Measurements from ENCODE around the gene TPI1.
A peak's percentile ranks its signal among the peaks of the same experiment; 100 is the strongest.
"Not testable (repeated sequence)": the region's sequence is repeated elsewhere in the genome, so short reads cannot be mapped to it uniquely, and the experiment has no call there.

The TPI1 gene

DNA sequence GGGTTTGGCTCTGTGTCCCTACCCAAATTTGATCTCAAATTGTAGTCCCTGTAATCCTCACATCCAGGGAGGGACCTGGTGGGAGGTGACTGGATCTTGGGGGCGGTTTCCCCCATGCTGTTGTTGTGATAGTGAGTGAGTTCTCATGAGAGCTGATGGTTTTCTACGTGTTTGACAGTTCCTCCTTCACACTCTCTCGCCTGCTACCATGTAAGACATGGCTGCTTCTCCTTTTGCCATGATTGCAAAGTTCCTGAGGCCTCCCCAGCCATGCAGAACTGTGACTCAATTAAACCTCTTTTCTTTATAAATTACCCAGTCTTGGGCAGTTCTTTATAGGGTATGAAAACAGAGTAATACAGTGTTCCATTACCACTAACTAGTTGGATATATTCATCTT, 27.0 kb downstream of the TPI1 start:
- no peak for DNase-seq

DNA sequence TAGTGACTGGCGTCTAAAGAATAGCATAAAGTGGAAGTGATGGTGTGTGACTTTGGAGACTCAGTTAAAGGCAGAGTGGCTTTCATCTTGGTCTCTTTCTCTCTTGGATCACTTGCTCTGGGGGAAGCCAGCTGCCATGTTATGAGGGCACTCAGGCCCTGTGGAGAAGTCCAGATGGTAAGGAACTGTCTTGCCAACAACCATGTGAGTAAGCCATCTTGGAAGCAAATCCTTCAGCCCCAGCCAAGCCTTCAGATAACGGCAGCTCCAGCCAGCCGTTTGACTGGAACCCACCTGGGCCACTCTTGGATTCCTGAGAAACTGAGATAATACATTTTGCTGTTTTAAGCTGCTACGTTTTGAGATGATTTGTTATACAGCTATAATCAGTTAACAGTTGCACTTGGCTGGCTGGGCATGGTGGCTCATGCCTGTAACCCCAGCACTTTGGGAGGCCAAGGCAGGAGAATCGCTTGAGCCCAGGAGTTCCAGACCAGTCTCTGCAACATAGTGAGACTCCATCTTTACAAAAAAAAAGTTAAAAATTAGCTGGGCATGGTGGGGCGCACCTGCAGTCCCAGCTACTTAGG, 29.6 kb downstream of the TPI1 start:
- no peak for DNase-seq

DNA sequence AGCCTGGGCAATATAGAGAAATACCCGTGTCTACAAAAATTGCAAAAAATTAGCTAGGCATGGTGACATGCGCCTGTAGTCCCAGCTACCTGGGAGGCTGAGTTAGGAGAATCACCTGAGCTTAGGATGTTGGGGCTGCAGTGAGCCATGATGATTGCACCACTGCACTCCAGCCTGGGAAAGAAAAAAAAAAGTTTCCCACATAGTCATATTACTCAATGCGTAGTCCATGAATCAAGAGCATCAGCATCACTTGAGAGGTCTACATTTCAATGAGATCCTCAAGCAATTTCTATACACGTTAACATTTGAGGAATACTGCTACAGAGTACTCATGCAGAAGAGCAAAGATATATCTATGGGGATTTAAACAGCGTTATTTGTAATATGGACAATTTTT, 32.1 kb downstream of the TPI1 start:
- no peak for DNase-seq

DNA sequence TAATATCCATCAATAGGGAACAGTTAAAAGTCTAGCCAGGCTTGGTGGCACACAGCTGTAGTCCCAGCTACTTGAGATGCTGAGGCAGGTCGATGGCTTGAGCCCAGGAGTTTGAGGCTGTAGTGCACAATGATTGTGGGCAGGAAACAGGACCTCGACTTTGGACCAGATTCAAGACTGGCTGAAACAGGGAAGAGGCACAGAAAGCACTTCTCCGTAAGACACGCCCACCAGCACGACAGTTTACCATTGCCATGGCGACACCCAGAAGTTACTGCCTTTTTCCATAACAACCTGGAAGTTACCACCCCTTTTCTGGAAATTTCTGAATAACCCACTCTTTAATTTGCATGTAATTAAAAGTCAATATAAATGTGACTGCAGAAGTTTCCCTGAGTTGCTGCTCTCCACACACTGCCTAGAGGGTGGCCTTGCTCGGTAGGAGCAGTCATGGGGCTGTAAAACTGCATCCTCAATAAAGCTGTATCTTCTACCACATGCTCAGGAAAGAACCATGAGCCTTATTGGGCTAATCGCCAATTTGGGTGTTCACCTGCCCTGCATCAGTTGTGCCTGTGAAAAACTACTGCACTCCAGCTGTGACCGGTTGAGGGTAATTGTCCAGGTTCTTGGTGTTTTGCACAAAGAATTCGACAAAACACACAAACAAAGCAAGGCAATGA, 32.6 kb downstream of the TPI1 start:
- DNase-seq: peak in 1 of 2 donors; percentile 46

DNA sequence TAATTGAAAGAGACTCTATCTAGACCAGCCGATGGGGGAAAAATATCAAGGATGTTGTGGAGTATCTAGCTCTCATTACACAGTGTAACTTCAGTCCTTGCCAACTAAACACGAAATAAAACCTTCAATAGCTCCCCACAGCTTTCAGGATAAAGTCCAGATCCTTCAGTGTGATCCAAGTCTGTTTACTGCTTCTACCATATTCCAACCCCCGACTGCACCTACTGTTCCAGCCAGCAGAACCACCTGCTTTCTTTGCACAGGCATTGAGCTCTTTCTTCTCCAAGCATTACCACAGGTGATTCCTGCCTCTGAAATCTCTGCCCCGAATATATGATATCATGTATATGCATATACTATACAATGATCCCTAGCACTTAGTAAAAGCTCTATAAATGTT, 35.1 kb downstream of the TPI1 start:
- DNase-seq: no peak

DNA sequence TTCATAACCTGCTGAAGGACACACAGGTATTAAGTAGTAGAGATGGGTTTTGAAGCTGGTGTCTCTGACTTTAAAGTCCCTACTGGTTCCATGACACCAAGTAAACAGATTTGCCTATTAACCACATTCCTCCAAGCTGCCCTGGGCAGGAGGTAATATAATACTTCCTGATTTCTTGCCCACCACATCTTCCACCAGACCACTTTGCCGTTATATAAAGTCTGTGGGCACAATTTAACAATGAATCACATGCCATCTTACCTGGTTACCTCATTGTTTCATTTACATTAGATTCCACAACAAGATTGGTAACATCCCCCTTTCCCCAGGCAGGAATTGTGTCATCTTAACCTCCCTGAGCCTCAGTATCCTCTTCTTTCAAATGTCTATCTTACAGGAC, 36.4 kb downstream of the TPI1 start:
- no peak for DNase-seq

DNA sequence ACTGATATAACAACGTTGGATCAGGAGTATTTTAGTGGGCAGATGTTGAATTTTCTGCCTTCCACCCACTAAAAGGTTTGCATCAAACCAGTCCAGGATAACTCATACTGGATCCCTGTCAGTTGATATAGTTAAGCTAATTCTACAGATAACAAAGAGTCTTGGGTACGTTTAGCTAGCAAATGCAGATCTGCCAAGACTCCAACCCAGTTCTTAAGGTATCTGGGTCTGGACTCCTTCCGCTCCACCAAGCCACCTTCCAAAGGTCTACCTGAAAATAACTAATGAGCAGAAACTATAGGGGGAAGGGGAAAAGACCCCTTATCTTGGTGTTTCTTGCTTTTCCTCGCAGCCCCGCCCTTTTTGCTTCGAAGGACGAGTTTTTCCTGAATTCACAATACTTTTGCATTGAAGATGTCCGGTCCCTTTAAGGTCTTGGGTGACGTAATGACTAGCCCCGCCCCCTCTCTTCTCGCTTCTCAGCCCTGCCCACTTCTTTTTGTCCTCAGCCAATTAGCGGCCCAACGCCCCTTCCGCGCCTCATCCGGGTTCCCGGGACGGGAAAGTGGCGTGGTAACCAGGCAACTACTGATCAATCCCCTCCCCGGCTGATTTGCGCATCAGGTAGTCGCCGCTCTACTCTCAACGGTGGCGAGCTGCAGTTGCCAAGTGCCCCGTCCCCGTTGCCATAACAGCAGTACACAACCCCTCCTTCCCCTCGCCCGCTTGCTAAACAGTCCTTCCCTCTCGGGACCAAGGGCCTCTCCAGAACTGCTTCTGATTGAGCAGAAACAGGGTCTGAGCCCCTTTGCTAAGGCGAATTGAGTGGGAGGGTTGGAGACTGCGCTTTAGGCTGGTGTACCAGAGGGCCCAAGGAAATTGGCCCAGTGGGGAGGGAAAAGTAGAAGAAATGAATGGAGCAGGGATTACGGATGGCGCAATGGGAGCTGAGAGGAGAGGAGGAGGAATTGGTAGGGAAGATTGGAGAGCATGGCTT, 37.2 kb downstream of the TPI1 start, which contains the start of gene LRRC23:
Gene LRRC23, plus strand, starts transcription at position 543 of the 997 bp plus-strand sequence. CDS start 812 bp downstream, outside the sequence.
- DNase-seq: peak; percentile 94 to 96

DNA sequence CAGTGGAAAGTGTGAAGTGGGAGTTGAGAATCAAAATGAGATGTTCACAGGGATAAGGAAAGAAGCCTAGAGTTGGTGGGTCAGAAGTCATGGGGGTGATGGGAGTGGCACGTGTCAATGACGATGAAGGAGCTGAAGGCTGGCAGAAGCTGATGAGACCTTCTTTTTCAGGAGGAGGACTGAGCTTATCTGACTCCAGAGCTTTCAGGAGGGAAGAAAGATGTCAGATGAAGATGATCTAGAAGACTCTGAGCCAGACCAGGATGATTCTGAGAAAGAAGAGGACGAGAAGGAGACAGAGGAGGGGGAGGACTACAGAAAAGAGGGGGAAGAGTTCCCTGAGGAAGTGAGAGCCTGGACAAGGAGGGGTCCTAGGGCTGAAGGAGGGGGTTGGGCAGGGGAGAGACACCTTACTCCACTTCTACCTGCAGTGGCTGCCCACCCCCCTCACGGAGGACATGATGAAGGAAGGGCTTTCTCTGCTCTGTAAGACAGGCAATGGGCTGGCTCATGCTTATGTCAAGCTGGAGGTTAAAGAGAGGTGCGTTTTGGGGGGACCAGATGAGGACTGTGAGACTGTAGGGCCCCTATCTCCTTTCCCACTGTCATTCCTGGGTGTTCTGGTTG, 38.2 kb downstream of the TPI1 start:
- DNase-seq: no peak

DNA sequence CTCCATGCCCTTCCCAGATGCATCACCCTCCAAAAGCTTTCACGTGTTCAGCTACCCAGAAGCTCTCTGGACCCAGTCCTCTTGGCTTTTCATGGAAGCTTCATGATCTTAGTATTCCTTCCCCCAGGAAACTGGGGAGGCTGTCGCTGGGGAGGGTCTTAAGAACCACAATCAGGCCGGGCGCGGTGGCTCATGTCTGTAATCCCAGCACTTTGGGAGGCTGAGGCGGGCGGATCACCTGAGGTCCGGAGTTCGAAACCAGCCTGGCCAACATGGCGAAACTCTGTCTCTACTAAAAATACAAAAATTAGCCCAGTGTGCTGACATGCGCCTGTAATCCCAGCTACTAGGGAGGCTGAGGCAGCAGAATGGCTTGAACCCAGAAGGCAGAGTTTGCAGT, 40.8 kb downstream of the TPI1 start:
- not testable (repeated sequence) for DNase-seq

DNA sequence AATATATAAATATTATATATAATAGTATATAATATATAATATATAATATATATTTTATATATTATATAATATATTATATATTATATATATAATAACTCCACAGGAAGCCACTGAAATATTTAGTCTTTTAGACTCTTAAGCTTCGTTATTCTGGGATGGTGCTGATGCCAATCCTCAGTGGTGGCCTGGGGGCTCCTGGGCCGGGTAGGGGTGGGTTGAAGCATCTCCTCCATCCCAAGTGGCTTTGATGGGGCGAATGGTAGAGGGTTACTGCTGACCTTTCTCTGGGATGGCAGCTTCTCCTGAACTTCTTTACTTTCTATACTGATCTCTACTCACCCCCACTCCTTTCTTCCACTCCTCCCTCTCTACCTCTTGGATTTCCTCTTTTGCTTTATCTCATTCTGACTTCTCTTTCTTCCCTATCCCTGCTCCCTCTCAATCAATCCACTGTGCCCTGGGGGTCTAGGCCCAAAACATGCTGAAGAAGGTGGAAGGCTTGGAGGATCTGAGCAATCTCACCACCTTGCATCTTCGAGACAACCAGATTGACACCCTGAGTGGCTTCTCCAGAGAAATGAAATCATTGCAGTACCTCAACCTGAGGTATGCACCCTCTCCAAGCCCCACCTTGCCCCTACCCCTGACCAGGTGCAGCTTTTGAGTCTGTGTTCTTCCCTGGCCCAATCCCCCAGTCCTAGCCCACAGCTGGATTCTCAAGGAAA, 42.3 kb downstream of the TPI1 start:
- DNase-seq: no peak

DNA sequence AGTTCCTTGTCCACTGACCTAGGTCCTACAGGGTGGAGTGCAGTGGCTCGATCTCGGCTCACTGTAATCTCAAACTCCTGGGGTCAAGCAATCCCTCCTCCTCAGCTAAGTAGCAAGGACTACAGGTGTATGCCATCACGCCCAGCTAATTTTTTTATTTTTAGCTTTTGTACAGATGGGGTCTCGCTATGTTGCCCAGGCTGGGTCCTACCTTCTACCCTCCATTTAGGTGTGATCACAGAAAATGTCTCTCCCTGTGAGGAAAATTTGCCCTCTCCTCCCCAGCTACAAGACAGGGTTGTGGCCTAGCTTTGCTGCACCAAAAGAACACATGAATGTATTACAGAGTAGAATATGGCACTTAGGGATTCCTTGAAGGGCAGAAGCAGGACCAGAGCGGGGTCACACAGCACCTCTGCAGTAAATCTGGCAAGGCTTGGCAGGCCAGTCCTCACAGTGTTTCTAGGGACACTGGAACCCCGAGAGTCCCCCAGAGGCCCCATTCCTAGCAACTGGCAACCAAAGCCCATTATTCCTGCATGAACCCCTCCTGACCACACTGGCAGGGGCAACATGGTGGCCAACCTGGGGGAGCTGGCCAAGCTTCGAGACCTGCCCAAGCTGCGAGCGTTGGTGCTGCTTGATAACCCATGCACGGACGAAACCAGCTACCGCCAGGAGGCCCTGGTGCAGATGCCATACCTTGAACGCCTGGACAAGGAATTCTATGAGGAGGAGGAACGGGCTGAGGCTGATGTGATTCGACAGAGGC, 45.0 kb downstream of the TPI1 start:
- DNase-seq: no peak

DNA sequence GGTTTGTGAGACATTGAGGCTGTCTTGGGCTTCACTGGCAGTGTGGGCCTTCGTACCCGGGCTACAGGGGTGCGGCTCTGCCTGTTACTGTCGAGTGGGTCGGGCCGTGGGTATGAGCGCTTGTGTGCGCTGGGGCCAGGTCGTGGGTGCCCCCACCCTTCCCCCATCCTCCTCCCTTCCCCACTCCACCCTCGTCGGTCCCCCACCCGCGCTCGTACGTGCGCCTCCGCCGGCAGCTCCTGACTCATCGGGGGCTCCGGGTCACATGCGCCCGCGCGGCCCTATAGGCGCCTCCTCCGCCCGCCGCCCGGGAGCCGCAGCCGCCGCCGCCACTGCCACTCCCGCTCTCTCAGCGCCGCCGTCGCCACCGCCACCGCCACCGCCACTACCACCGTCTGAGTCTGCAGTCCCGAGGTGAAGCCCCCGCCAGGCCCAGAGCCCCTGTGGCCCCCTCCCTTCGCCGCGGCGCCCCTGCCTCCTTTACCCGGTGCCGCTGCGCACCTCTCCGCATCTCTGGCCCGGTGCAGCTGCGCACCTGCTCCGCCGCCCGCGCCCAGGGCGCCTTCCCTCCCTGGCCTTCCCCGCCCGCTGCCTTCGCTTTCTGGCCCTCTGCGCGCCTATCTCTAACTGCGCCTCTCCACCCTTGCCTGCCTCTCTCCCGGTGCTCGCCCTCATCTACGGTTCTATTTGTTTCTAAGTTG, 47.1 kb downstream of the TPI1 start, which contains the start of gene ENO2:
Gene ENO2, plus strand, starts transcription at position 335 of the 701 bp plus-strand sequence. CDS start 1,253 bp downstream, outside the sequence.
- DNase-seq: peak; percentile 55 to 71

DNA sequence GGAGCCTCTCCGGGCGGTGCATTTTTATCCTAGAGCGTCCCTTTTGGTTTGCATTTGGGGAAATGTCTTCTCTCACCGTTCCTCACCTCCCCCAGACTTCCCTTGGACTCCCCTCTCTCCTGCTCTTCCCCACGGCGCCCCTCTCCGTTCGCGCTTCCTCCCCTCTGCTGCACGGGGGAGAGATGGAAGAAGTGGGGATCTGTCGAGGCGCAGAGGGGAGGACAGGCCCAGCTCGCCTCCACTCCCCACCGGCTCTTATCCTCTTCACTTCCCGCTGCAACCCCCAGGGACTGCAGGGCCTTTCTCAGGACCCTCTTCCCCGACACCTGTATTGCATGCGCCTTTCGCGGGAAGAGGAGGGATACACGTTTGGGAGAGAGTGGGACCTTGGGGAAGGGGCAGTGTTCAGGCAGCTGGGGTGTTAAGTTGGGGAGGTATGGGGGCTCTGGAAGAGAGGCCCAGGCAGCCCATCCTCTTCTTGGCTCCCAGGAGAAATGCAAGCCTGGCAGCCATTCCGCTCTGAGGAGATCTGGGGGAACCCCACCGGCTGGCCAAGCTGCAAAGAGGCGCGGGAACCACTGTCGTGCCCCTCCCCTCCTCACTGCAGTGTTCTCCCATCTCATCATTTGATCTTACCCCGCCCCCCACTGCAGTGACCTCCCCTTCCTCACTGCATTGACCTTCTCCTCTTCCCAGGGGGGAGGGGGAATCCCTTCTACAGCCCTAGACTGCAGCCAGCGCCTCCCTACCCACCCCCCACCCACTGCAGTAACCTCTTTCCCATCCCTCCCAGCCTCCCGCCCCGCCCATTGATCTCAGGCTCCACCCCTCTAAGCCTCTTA, 47.8 kb downstream of the TPI1 start:
- no peak for DNase-seq

DNA sequence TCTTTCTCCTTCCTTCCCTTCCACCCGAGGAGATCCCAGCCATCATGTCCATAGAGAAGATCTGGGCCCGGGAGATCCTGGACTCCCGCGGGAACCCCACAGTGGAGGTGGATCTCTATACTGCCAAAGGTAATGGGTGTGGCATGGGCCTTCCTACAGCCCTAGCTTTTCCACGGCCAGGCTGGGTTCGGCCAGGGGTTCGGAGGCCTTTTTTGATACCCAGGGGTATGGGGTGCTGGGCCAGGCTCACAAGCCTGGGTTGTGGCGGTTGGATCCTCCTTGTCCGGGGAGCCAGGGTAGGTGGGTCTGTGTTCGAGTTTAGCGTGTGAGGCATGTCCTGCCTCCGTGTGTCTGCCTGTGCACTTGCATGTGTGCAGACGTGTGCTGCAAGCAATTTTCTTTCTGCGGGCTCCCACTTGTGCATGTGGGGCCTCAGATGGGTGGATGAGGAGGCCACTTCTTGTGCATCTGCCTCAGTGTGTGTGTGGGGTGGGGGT, 48.5 kb downstream of the TPI1 start:
- DNase-seq: no peak

DNA sequence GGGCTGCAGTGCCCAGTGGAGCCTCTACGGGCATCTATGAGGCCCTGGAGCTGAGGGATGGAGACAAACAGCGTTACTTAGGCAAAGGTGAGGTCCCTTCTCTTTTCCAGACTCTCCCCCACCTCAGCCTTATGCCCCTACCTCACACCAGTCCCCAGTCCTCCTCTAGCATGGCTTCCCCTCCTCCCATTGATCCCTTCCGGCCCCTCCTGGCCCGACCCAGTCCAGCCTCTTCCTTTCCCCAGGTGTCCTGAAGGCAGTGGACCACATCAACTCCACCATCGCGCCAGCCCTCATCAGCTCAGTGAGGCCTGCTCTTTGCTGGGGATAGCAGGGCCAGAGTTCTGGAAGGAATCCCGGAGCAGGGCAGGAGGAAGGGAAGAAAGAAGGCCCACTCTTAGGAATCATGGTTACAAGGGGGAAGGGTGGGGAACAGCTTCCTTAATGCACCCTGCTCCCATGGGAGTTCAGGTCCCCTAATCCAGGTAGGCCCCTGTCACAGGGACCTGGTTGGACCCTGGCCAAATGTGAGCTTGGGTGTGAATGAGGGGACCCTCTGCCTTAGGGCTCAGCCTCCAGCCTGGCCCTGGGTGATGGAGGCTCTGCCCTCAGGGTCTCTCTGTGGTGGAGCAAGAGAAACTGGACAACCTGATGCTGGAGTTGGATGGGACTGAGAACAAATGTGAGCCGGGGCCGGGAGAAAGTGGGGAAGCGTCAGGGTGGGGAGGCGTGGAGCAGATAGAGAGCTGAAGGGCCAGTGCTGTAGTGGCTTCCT, 49.3 kb downstream of the TPI1 start:
- no peak for DNase-seq

DNA sequence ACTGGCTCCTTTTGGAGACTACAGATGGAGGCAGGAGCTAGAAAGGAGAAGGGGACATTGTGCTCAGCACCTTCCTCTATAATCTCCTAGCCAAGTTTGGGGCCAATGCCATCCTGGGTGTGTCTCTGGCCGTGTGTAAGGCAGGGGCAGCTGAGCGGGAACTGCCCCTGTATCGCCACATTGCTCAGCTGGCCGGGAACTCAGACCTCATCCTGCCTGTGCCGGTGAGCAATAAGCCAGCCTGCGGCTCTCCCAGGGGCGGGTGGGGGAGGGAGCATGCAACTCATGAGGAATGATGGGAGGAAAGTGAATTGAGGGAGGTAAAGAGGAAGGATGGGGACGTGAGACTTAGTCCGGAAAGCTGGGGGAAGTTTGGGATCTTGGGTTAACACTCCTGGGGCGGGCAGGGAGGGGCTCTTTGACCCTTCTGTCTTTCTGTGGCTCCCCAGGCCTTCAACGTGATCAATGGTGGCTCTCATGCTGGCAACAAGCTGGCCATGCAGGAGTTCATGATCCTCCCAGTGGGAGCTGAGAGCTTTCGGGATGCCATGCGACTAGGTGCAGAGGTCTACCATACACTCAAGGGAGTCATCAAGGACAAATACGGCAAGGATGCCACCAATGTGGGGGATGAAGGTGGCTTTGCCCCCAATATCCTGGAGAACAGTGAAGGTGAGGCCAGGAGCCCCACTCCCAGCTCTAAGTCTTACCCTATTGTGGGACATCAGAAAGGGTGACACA, 50.3 kb downstream of the TPI1 start:
- DNase-seq: no peak

DNA sequence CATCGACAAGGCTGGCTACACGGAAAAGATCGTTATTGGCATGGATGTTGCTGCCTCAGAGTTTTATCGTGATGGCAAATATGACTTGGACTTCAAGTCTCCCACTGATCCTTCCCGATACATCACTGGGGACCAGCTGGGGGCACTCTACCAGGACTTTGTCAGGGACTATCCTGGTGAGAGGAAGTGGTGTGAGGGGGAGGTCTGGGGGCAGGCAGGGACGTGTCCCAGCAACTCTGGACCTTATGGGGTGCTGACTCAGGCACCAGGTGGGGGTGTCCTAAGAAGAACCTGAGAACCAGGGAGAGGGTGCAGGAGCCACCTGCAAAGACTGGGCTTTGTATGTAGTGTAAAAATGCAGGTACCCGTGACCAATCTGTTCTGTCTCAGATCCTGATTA, 52.3 kb downstream of the TPI1 start:
- no peak for DNase-seq
